COLO668 (cell line): ENCODE results near the gene FALEC.

Experiments used
- DNase-seq: peaks from one replicate; lab custom pipeline; 2025; ENCODE audit not compliant: unreplicated experiment; lab: John Stamatoyannopoulos, UW

The FALEC gene

GRCh38 chr1:150544204-150544603, 28.7 kb downstream of the FALEC start:
- peak; percentile 24 for DNase-seq

GRCh38 chr1:150545486-150546032, 30.0 kb downstream of the FALEC start:
- no peak for DNase-seq

- DNase-seq: no peak
Observed at GRCh38 chr1:150546294-150546937, 30.9 kb downstream of the FALEC start.

GRCh38 chr1:150548324-150548631, 32.7 kb downstream of the FALEC start:
- no peak for DNase-seq

DNA sequence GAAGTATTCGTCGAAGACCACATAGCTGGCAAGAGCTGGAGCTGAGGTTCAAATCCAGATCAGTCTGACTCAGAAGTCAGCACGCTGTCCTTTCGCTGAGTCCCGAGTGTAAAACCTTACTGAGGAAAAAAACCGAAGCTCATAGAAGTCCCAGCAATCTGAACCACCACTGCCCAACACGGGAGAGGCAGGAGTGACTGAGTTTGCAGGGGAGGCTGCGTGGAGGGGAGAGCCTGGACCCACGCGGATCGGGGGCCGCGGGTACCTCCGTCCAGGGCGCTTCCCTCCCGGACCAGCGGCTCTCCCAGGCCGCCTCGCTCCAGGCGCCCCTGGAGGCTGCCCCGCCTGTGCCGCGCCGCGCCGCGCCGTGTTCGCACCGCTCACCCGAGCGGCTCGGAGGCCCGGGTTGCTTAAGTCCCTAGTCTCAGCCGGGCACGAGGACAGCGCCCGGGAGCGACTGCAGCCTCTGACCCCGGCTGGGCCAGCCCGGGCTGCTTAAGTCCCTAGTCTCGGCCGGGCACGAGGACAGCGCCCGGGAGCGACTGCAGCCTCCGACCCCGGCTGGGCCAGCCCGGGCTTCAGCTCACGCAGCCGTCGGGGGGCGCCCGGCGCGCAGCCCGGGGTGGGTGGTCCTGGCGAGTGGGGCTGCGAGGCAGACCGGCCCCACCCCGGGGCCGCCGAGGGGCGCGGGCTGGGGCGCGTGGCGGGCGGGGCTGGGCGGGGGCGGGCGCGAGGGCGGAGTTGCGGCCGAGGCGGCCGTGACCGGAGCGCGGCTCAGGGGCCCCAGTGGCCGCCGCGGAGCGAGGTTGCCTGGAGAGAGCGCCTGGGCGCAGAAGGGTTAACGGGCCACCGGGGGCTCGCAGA, 33.3 kb downstream of the FALEC start, which contains the start of gene ADAMTSL4:
TSS of gene ADAMTSL4 (plus strand) at position 777 of the 864 bp plus-strand sequence. CDS start 2,881 bp downstream, outside the sequence.
- peak; percentile 79 for DNase-seq

GRCh38 chr1:150549496-150550221, 34.1 kb downstream of the FALEC start:
- DNase-seq: no peak

DNA sequence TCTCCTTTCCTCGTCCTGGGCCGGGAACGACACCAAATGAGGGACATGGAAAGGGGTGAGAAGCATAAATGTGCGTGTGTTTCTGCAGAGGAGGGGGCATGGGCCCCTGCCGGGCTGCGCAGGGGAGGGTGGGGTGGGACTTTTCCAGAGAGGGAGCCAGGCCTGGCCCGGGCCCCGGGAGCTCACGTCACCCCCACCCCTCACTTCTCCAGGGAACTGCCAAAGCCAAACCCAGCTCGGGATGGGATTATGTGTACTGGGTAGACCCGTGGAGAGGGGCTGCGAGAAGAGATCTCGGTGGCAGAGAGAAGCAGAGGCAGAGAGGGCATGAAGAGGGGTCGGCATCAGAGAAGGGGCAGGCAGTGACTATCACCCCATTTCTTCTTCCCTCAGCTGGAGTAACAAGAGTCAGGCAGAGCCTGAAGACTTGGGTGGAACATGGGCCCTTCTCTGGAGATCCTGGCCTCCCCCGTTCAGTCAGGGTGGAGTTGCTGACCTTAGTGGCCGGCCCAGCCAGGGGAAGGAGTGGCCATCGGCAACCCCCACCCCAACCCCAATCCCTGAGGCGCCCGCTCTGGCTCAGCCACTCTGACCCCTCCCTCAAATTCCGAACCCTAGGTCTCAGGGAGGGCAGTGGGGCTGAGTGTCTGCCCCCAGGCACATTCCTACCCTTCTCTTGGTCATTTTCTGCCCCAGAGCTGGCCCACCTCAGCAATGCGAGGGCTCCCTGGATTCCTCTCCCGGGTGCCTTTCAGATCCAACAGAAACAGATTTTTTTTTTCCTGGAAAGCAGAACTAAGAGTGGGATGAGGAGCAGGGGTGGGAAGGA, 34.9 kb downstream of the FALEC start:
- DNase-seq: no peak

DNA sequence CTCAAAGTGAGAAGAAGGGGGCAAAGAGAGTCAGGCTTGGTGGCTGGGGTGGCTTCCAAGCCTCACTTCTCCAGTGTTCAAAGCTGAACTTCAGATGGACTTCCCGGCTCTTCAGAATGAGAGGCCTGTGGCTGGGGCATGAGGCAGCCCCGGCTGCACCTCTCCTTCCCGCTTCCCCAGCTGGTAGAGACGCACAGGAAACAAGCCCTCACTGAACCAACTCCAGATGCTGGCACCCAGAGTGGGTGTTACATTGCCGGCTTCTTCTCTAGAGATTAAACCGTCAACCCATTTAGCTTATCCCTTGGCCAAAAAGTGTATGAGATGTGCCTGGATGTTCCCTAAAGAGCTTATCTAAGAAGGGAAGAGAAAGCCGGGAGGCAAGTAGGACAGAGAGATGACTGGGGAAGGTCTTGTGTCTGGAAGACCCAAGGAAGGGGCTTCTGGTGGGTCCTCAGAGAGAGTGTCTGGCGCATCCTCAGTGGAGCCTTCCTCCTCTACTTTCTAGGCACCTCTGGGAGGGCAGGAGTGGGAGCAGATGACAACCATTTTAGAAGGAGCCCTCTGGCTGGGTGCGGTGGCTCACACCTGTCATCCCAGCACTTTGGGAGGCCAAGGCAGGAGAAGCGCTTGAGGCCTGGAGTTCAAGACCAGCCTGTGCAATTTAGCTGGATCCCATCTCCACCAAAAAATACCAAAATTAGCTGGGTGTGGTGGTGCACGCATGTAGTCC, 35.7 kb downstream of the FALEC start:
- peak; percentile 13 for DNase-seq

DNA sequence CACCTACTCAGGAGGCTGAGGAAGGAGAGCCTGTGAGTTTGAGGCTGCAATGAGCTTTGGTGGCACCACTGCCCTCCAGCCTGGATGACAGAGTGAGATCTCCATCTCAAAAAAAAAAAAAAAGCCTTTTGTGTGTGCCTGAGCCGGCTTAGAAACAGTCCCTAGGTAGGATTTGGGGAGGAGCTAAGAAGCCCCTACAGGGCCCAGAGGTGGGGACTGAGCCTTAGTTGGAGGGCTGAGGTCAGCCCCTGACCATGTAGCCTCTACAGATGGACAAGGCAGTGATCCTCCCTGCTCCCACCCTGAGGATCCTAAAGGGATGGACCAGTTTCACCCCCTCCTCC, 36.2 kb downstream of the FALEC start:
- DNase-seq: no peak

GRCh38 chr1:150552128-150552910, 36.8 kb downstream of the FALEC start:
- DNase-seq: no peak

GRCh38 chr1:150552911-150553289, 37.3 kb downstream of the FALEC start:
- no peak for DNase-seq

DNA sequence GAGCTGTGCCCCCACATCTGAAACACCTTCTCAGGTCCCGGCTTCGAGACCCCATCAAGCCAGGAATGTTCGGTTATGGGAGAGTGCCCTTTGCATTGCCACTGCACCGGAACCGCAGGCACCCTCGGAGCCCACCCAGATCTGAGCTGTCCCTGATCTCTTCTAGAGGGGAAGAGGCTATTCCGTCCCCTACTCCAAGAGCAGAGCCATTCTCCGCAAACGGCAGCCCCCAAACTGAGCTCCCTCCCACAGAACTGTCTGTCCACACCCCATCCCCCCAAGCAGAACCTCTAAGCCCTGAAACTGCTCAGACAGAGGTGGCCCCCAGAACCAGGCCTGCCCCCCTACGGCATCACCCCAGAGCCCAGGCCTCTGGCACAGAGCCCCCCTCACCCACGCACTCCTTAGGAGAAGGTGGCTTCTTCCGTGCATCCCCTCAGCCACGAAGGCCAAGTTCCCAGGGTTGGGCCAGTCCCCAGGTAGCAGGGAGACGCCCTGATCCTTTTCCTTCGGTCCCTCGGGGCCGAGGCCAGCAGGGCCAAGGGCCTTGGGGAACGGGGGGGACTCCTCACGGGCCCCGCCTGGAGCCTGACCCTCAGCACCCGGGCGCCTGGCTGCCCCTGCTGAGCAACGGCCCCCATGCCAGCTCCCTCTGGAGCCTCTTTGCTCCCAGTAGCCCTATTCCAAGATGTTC, 38.0 kb downstream of the FALEC start:
- DNase-seq: no peak

DNA sequence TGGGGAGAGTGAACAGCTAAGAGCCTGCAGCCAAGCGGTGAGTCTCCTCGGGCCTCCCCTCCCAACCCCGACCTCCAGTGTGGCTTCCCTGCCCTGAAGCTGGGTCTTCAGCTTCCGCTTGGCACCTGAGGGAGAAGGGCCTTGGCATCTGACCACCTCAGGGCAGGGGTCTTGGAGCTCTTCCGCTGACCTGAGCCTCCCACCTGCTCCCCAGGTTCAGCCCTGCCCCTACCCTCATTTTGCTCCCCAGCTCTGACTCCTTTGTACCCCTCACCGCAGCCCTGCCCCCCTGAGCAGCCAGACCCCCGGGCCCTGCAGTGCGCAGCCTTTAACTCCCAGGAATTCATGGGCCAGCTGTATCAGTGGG, 38.5 kb downstream of the FALEC start:
- DNase-seq: no peak

DNA sequence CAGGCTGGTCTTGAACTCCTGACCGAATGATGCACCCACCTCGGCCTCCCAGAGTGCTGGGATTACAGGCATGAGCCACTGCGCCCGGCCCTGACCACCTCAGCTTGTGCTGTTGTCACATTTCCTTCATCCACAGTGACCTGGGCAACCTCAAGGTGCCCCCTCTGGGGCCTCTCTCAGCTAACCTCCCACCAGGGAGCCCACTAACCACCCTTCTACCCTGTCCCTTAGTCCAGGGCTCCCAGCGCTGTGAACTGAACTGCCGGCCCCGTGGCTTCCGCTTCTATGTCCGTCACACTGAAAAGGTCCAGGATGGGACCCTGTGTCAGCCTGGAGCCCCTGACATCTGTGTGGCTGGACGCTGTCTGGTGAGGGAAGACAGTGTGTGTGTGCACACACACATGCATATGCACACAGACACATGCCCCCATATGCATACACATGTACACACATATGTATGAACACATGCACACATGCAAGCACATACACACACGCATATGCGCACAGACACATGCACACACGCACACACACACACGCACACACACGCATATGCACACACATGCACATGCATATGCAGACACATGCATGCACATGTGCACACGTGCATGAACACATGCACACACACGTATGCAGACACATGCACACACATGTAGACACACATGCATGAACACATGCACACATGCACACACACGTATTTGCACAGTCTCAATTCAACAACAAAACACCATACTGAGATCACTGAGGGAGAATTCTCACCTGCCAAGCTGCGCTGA, 39.8 kb downstream of the FALEC start:
- DNase-seq: no peak

GRCh38 chr1:150555971-150556865, 40.7 kb downstream of the FALEC start:
- no peak for DNase-seq

GRCh38 chr1:150557065-150557600, 41.6 kb downstream of the FALEC start:
- DNase-seq: no peak

DNA sequence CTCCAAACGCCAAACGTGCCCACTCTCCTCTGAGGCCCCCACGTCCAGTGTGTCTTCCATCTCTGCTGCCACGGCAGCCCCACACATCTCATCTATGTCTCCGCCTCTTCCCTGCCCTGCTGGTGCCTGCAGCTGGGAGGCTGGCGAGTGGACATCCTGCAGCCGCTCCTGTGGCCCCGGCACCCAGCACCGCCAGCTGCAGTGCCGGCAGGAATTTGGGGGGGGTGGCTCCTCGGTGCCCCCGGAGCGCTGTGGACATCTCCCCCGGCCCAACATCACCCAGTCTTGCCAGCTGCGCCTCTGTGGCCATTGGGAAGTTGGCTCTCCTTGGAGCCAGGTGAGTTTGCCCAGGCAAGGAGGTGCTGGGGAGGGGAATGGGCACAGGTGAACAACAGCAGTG, 42.3 kb downstream of the FALEC start:
- no peak for DNase-seq
